GM19467 (cell line): ENCODE measurements around the gene GPC5.

Source experiments
- ATAC-seq: cut with Tn5 transposase; IDR thresholded peaks from one replicate; pipeline ENCODE4 v1.9.1; 2021; ENCODE audit warnings: mild to moderate bottlenecking, moderate library complexity; ENCODE audit not compliant: unreplicated experiment

Gene GPC5

DNA sequence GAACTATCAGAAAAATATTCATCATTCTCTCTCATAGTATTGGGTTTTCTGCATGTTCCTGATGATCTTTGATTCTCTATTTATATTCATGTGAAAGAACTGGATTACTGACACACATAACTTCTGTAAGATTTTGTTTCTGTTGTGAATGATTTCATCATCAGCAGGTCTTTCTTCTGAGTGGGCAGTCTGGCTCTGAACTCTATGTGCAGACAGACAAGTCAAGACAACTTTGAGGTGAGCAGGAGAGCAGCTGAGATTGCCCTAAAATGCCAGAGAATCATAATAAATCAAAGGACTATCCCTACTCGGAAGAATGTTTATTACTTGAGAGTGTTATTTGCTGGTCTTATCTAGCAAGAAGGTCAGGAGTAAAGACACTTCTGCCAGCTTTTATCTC is 1176.1 kb downstream of the GPC5 start:
- no peak for ATAC-seq

DNA sequence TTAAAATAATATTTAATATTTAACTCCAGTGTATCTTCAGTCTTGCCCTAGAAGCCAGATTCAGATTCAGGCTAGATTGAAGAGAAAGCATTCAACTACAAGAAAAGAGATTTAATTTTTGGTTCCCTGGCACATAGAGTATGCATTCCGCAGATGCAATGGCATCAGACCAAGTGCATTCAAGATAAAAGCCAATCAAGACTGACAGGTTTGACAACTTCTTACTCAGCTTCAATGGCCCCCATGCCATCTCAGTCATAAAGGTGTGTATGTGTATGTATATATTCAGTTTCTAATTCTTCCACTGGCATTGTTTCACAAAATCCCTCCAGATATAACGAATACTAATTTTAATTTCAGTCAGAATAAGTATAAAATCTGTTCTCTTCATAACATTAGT is 1177.4 kb downstream of the GPC5 start:
- no peak for ATAC-seq

DNA sequence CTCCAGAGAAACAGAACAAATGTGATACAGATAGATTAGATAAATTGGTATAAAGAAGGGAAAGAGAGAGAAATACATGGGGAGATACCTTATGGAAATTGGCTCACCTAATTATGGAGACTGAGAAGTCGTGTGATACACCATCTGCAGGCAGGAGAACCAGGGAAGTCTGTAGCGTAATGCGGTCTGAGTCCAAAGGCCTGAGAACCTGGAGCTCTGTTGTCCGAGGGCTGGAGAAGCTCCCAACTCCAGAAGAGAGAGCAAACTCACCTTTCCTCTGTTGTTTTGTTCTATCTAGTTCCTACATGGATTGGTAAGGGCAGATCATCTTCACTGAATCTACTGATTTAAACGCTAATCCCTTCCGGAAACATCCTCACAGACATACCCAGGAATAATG is 1179.9 kb downstream of the GPC5 start:
- no peak for ATAC-seq

DNA sequence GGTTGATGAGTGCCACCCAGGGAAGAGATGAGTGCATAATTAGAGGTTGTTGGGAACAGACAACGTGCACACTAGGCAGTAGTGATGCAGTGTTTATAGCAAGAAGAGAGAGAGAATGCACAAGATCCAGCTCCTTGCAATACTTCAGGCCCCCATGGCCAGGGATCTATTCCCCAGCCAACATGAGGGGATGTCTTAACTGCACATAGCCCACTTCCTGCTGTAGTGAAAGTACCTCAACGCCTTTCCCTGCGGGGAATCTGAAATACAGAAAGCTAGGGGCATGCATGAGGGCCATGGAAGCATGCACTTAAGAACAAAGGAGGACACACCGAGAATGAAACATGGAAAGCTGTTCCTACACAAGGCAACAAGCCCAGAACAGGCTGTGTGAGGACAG is 1191.5 kb downstream of the GPC5 start:
- ATAC-seq = no peak

DNA sequence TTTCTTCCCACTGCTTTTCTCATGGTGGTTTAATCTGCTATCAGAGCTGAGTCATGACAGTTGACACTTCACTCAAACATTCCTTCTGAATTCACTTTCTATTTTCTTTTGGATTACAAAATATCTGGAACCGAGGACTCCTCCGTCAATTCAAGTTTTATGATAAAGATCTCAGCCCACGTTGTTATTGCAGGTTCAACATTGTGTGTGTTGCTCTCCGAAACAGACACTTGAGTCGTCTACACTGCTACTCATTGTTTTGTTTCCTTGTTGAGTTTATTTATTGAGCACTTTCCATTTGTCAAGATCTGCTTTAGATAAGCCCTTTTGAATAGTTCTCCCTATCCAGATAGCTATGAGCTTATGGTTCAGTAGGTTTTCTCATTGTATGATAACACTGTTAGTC is 1192.1 kb downstream of the GPC5 start:
- ATAC-seq = no peak

DNA sequence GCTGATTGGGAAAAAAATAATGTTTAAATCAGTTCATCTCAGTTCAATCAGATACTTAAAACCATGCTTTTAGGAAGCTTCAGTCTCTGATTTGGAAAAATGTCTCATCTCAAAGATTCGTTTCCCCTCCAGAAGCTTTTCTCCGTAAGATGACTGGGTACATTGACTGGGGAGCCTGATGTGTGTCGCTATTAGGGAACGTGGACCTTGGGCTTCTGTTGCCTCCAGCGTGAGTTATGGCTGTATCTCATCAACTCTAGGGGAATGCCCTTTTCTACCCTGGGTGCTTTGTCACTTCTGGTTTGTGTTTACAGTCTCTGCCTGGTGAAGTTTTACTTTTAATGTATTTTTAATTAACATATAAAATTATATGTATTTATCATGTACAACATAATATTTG is 1192.7 kb downstream of the GPC5 start:
- no peak for ATAC-seq

DNA sequence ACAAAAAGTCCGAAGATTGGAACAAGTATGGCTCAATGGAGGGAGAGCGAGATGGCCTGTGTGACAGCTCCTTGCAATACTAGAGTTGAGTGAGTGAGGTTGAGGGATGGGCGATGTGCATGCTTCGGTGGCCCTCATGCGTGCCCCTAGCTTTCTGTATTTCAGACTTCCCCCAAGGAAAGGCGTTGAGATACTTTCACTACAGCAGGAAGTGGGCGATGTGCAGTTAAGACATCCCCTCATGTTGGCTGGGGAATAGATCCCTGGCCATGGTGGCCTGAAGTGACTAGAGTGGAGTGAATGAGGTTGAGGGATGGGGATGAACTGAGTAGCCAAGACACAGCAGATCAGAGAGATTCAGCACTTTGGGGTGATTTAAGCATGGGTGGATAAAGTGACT is 1194.3 kb downstream of the GPC5 start:
- ATAC-seq = no peak

DNA sequence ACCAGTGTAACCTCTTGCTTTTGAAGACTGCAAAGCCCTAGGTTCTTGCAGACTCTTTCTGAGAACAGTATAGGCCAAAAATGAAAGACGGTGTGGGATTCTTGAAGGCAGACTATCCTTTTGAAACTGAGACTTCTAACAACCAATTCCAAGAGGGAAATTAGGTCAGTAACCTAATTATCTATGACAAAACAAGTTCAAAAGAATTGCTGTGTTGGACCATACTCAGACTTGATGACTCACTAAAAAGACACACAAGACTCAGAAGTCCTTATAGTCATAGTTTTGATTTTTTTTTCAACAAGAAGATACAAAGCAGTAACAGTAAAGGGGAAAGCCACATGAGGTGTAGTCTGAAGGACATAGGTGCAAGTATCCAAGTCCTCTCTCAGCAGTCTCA is 1204.1 kb downstream of the GPC5 start:
- ATAC-seq = no peak

DNA sequence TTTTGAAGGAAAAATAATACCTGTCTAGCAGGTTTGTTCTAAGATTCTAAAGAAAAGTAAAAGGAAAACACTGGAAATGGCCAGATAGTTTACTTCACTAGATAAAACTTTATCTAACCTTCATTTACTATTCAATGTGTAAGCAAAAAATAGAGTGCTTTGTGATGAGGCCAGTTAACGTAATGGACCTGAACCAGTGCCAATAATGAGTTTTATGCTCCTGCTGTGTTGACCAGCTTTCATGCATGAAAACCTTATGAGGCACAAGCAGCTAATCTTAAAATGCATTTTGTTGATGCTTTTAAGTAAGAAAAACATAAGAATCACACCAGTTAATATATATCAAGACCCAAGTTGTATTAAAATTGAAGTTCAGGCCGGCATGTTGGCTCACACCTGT is 1211.0 kb downstream of the GPC5 start:
- no peak for ATAC-seq

DNA sequence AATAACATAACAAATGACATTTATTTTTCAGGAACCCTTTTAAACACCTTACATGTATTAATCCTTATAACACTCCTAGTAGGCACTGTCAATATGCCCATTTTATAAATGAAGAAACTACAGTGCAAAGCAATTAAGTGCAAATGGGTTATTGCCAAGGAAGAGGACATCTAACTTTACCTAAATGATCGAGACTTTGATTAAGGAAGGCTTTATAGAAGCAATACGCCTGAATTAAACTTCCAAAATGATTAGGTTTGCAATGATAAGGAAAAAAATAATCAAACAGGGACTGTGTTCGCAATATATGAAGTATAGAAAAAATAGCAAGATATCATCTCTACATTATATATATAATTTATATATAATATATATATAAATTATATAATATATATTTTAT is 1214.5 kb downstream of the GPC5 start:
- no peak for ATAC-seq

DNA sequence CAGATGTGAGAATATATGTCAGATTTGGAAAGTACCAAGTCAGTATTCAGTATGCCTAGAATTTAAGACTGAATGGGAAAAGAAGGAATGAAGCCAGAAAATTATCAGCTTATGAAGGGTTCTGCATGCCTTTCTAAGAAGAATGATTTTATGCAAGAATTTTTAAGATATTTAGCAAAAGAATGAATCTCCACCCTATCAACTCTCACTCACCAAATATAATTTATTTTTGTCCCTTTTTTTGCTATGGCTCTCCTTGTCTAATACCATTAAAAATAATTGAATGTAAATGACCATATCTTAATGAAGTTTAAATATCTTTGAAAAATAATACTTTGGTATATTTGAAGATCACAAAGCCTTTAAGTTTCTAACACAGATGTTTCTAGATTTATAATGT is 1215.5 kb downstream of the GPC5 start:
- no peak for ATAC-seq

DNA sequence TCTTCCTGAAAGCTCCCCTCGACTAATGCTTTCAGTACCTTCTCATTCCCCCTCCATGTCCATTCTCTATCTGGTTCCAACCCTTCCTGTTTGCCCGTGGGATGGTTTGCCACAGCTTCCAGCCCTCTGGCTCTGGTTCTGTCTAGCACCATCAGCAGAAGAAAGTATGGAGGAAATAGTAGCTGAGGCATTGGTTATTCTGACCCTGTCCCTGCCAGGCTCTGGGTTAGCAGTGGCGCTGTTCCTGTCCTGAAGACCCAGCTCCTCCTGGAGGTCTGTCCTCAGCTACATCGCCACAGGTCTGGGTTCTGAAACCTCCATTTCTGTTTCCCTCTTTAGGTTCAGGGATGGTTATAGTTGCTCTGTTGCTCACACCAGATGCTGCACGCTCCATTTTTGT is 1223.6 kb downstream of the GPC5 start:
- ATAC-seq = no peak

DNA sequence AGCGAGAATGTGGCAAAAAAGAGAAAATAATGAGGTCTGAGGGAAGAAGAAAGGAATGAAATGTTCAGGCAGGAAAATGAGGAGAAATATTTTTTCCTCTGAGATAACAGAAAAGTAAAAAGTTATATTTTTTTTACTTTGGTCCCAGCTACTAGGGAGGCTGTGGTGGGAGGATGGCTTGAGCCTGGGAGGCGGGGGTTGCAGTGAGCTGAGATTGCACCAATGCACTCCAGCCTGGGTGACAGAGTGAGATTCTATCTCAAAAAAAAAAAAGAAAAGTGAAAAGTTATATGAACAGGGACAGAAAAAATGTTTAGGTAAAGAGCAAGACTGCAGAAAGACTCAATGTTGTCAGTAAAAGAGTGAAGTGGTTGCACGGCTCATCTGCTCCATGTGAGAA is 1224.5 kb downstream of the GPC5 start:
- ATAC-seq = no peak

DNA sequence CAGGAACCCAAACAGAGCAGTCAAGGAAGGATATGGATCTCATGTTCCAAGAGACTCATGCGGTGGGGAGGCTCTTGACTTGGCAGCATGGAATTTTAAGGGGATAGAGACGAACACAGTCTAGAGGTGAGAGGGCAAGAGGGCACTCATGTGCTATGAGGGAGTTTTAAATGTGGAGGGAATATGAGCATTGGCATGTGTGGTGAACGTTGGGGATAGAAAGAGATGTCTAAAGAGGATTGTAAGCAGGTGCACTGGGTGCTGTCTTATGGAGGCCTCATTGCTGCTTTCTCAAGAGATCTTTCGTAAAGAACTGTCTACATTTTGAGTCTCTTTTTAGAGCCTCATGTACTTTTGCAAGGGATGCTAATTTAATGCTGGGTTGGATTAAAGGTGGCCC is 1227.9 kb downstream of the GPC5 start:
- no peak for ATAC-seq

DNA sequence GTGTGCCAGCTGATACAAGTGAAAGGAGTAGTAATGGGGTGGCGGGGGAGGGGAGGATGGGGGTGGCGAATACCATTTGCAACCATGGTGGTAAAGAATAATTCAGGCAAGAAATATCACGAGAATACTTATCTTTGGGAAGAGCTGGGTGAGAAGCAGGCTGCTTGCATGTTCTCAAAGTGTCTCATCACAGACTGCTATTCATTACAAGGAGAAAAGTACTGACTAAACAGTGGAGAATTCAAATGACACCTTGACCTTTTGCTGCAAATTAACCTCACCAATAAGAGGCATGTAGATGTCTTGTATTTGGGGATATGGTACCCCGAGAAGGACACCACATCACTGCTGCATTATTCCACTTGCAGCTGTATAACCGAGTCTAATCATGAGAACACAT is 1242.5 kb downstream of the GPC5 start:
- ATAC-seq = no peak

DNA sequence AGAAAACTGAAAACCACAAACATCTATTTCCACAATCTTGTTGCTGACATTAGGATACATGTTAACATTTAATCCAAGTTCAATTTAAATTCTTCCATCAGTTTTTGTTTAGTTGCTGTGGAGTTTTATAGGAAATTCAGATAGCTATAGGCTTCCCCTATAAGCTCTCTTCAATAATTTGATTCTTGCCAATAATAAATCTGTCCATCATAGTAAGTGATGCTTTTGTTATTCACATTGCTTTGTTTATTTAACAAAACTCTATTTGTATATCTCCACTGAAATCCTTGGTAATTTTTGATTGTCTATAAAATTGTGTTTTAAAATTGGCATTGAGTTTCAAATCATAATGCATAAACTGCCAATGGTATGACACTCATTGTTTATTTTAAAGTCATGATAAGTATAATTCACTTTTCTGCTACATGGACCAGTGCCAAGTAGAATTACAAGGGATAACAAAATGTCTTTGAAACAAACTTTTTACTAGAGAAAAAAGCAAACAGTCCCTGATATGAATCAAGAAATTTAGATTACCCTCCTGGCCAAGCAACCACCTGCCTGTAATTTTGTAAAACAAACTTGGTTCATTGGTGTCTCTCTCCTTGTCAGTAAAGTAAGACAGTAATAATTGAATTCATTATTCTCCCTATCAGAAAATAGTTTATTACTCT is 1250.9 kb downstream of the GPC5 start:
- no peak for ATAC-seq

DNA sequence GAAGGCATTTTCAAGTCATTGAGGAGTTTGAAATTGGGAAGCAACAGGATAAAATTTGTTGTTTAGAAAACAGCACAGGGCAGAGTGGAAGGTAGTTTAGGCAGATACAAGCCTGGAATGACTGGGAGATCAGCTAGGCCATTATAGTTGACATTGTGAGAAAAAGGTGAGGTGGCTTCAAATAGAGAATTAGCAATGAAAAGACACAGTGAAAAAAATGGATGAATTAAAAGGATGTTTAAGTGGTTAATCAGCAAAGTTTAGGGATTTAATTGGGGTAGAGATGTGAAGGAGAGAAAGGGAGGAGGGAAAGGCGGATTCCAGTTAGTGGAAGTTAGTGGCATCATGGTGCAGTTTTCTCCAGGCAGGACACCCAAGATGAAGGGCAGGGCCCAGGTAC is 1257.7 kb downstream of the GPC5 start:
- no peak for ATAC-seq

DNA sequence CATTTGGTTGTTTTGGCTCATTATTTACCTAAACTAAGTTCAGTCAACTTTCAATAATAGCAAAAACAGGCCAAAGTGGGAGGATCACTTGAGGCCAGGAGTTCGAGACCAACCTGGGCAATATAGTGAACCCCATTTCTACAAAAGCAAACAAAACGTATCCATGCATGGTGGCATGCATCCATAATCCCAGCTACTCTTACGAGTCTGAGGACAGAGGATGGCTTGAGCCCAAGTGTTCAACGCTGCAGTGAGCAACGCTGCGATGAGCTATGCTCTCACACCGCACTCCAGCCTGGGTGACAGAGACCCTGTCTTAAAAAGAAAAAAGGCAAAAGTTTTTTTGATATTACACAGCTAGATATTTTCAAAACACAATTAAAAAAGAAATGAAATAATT is 1258.2 kb downstream of the GPC5 start:
- no peak for ATAC-seq

DNA sequence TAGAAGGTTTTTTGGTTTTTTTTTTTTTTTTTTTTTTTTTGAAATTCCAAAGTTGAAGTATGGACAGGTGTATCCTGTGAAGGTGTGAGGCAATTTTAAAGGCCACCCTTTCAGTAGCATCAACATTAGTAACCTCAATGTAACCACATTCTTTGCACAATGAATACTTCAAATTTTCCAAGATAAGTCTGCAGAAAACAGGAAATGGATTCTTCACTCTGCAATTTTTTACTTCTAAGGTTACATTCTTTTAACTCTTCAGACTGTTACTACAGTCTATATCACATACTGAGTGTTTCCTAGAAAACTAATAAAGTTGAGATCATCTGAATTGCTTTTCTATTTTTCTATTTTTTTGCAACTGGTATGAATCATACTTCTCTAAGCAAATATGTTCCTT is 1259.1 kb downstream of the GPC5 start:
- no peak for ATAC-seq

DNA sequence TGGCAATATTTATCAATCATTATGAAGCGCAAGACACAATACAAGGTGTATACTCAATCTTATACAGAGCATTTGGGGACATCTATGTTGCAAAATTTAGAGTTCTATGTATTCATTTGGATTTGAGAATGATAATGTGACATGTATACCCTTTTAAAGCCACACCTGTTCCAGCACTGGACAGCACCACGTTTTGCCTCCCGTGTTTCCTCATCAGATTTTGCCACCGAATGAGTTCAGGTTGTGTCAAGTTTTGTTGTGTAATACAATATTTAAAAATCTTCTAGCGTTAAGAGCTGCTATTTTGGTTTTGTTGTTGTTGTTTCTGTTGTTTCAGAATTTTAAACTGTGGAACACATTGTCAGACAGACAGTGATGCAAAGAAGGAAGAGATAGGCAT is 1259.9 kb downstream of the GPC5 start:
- ATAC-seq = no peak

DNA sequence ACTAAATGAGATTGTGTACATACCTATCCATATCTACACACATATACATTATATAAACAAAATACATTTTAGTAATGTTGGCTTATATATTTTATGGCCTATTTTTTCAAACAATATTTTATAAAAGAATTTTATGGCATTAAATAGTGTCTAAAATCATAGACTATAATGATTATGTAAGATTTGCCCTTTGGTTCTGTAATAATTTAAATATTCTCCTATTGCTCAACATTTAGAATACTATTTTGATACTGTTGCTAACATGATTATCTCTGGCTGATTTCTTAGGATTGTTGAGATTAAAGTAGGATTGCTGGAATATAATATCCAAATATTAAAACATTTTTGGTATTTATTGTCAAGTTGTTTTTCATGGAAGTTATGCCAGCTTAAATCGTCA is 1263.0 kb downstream of the GPC5 start:
- no peak for ATAC-seq

DNA sequence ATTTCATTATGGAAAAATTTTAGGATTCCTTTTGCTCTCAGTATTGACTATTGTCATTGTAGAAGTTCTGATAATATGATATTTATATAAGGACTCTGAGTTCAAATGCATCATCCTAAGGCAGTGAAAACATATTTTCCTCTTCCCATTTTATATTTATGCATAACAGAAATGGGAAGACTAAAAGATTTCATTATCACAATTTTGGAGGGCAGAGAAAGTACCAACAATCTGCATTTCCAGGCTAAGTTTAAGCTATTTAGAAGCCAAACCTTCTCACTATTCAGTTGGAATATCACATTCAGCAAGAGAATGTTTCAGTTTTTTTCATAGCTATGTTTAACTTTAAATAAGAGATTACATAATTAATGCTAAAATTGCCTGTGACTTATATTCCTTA is 1269.7 kb downstream of the GPC5 start:
- ATAC-seq = no peak

DNA sequence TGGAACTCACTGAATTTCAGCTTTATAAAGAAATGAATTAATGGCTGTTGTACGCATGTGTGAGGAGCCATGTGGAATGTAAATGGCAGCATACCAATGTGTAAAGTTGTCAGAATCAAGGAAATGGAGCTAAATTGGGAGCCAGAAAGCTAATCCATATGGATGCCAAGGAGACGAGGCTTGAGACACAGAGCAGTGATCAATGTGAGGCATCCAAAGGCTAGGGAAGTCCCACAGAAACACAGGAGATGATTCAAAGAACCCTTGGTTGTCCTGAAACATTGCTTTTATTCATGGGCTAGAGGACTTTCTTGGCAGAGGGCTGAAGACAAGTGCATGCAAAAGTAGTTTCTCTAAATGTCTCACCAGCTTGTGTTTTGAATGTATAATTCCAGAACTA is 1271.7 kb downstream of the GPC5 start:
- no peak for ATAC-seq

DNA sequence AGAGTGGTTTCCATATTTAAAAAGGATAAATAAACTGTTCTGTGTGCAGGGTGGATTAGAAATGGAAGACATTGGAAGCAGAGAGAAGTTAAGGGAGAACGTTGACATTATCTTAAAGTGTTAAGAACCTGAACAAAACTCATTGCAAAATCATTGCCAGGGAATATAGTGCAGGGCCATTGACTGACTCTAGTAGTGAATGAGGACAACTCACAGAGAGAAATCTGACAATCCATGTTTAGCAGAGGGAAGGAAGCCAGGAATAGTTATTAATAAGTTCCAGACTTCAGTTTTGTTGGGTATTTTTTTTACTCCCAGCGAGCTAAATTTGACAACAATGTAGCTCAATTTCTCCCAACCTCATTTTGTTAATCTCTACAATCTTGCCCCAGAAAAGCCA is 1273.4 kb downstream of the GPC5 start:
- ATAC-seq = no peak
